HEK293 (cell line): ENCODE measurements around the gene SLC9A9.

Experiments used
- CTCF ChIA-PET: fragments of 350-600 bp; formaldehyde crosslinking; extraction: SDS; loops from one replicate; lab custom pipeline; 2021; ENCODE audit warnings: antibody characterized with exemption; lab: Yijun Ruan, JAX
- POLR2A ChIA-PET: fragments of 300-600 bp; formaldehyde crosslinking; extraction: SDS; loops from one replicate; lab custom pipeline; 2020; ENCODE audit warnings: antibody characterized with exemption, inconsistent platforms; lab: Yijun Ruan, JAX
- H3K27ac ChIP-seq: fragments of 200-500 bp; sonication (Bioruptor generic); 2 replicates; pipeline ENCODE4 v1.5.1; 2014; ENCODE audit warnings: low read depth, low read length, control low read depth, inconsistent platforms; ENCODE audit errors: extremely low read depth
- H3K36me3 ChIP-seq, 2 experiments: fragments of 200-500 bp in 1 of 2; sonication (Bioruptor generic) in 1 of 2; 1 replicate in 1 of 2; 2 replicates in 1 of 2; pipeline ENCODE4 v1.5.1; 2014 to 2017; ENCODE audit warnings: inconsistent platforms in 2 of 2, low read length in 2 of 2; ENCODE audit not compliant: control insufficient read depth in 2 of 2, insufficient read depth in 1 of 2
- H3K4me1 ChIP-seq: fragments of 200-500 bp; sonication (Bioruptor generic); 2 replicates; pipeline ENCODE4 v1.5.1; 2014; ENCODE audit warnings: mild to moderate bottlenecking, low read length, inconsistent platforms; ENCODE audit not compliant: control insufficient read depth, insufficient read depth
- H3K4me3 ChIP-seq: 2 replicates; pipeline ENCODE4 v1.5.1; 2011; ENCODE audit warnings: low read depth, mild to moderate bottlenecking, control low read depth, low read length, moderate library complexity
- H3K9me3 ChIP-seq: fragments of 200-500 bp; sonication (Bioruptor generic); 2 replicates; pipeline ENCODE4 v1.5.1; 2014; ENCODE audit warnings: low read depth, low read length, inconsistent platforms; ENCODE audit not compliant: control insufficient read depth, insufficient read depth
- AEBP2 ChIP-seq: fragments of 450-650 bp; formaldehyde crosslinking; IDR thresholded peaks from 2 replicates; pipeline ENCODE4 v1.5.1; 2016; ENCODE audit warnings: missing biosample characterization, missing genetic modification characterization, borderline replicate concordance
- HOXC10 ChIP-seq: sonication (generic); formaldehyde crosslinking; IDR thresholded peaks from 2 replicates; pipeline ENCODE4 v1.8.1; 2023; ENCODE audit warnings: mild to moderate bottlenecking, missing genetic modification reagents
- IKZF3 ChIP-seq: fragments of 450-650 bp; IDR thresholded peaks from 2 replicates; pipeline ENCODE4 v1.5.0; 2018; ENCODE audit warnings: missing biosample characterization, mild to moderate bottlenecking, missing genetic modification characterization, moderate library complexity
- KLF17 ChIP-seq: fragments of 450-650 bp; formaldehyde crosslinking; IDR thresholded peaks from 2 replicates; pipeline ENCODE4 v1.5.1; 2016; ENCODE audit warnings: missing biosample characterization, missing genetic modification characterization
- REPIN1 ChIP-seq: fragments of 450-650 bp; formaldehyde crosslinking; IDR thresholded peaks from 2 replicates; pipeline ENCODE4 v1.5.1; 2017; ENCODE audit warnings: missing biosample characterization, missing genetic modification characterization, low read depth
- REST ChIP-seq: fragments of 450-650 bp; formaldehyde crosslinking; IDR thresholded peaks from 2 replicates; pipeline ENCODE4 v1.5.1; 2016; ENCODE audit warnings: missing biosample characterization, missing genetic modification characterization
- SCRT1 ChIP-seq: fragments of 450-650 bp; formaldehyde crosslinking; IDR thresholded peaks from 2 replicates; pipeline ENCODE4 v1.5.1; 2016; ENCODE audit warnings: missing biosample characterization, missing genetic modification characterization, borderline replicate concordance
- TRIM28 ChIP-seq: IDR thresholded peaks from 2 replicates; pipeline ENCODE4 v1.6.1; 2011; ENCODE audit warnings: low read length, control low read depth, borderline replicate concordance
- ZNF10 ChIP-seq: fragments of 450-650 bp; formaldehyde crosslinking; IDR thresholded peaks from 2 replicates; pipeline ENCODE4 v1.5.1; 2017; ENCODE audit warnings: missing biosample characterization, missing genetic modification characterization
- ZNF121 ChIP-seq: fragments of 450-650 bp; formaldehyde crosslinking; IDR thresholded peaks from 2 replicates; pipeline ENCODE4 v1.5.1; 2016; ENCODE audit warnings: missing biosample characterization, missing genetic modification characterization
- ZNF132 ChIP-seq: fragments of 450-650 bp; formaldehyde crosslinking; IDR thresholded peaks from 2 replicates; pipeline ENCODE4 v1.5.1; 2017; ENCODE audit warnings: missing biosample characterization, missing genetic modification characterization, borderline replicate concordance
- ZNF169 ChIP-seq: fragments of 450-650 bp; formaldehyde crosslinking; IDR thresholded peaks from 2 replicates; pipeline ENCODE4 v1.5.1; 2016; ENCODE audit warnings: missing biosample characterization, missing genetic modification characterization
- ZNF223 ChIP-seq: fragments of 450-650 bp; formaldehyde crosslinking; IDR thresholded peaks from 2 replicates; pipeline ENCODE4 v1.5.1; 2016; ENCODE audit warnings: missing biosample characterization, missing genetic modification characterization
- ZNF266 ChIP-seq: fragments of 450-650 bp; formaldehyde crosslinking; IDR thresholded peaks from 2 replicates; pipeline ENCODE4 v1.5.1; 2016; ENCODE audit warnings: missing biosample characterization, missing genetic modification characterization, low read depth
- ZNF449 ChIP-seq: fragments of 450-650 bp; formaldehyde crosslinking; IDR thresholded peaks from 2 replicates; pipeline ENCODE4 v1.5.1; 2017; ENCODE audit warnings: missing biosample characterization, mild to moderate bottlenecking, missing genetic modification characterization, moderate library complexity
- ZNF558 ChIP-seq: fragments of 450-650 bp; formaldehyde crosslinking; IDR thresholded peaks from 2 replicates; pipeline ENCODE4 v1.5.1; 2016; ENCODE audit warnings: missing biosample characterization, missing genetic modification characterization
- ZNF610 ChIP-seq: fragments of 450-650 bp; formaldehyde crosslinking; IDR thresholded peaks from 2 replicates; pipeline ENCODE4 v1.5.1; 2016; ENCODE audit warnings: missing biosample characterization, missing genetic modification characterization, borderline replicate concordance
- ZNF624 ChIP-seq: fragments of 450-650 bp; formaldehyde crosslinking; IDR thresholded peaks from 2 replicates; pipeline ENCODE4 v1.5.1; 2017; ENCODE audit warnings: missing biosample characterization, missing genetic modification characterization
- ZNF670 ChIP-seq: fragments of 450-650 bp; formaldehyde crosslinking; IDR thresholded peaks from 2 replicates; pipeline ENCODE4 v1.5.1; 2016; ENCODE audit warnings: missing biosample characterization, missing genetic modification characterization, low read depth
- ZNF704 ChIP-seq: fragments of 450-650 bp; formaldehyde crosslinking; IDR thresholded peaks from 2 replicates; pipeline ENCODE4 v1.5.1; 2016; ENCODE audit warnings: missing biosample characterization, missing genetic modification characterization
- ZNF707 ChIP-seq: fragments of 450-650 bp; formaldehyde crosslinking; IDR thresholded peaks from 2 replicates; pipeline ENCODE4 v1.5.1; 2016; ENCODE audit warnings: missing biosample characterization, missing genetic modification characterization
- ZSCAN16 ChIP-seq: fragments of 450-650 bp; formaldehyde crosslinking; IDR thresholded peaks from 2 replicates; pipeline ENCODE4 v1.5.1; 2016; ENCODE audit warnings: missing biosample characterization, missing genetic modification characterization
- ZSCAN4 ChIP-seq: fragments of 450-650 bp; formaldehyde crosslinking; IDR thresholded peaks from 2 replicates; pipeline ENCODE4 v1.5.1; 2017; ENCODE audit warnings: missing biosample characterization, missing genetic modification characterization

SLC9A9 gene

GRCh38 chr3:143574933-143575332 is 273.3 kb downstream of the SLC9A9 start:
- POLR2A ChIA-PET, result no interaction called here

GRCh38 chr3:143573610-143574303 is 274.5 kb downstream of the SLC9A9 start:
- Histone ChIP-seq H3K27ac (no peak overlapping the region), H3K9me3 (no peaks in the 10 kb centered on the region), H3K36me3 (no peaks in the 10 kb centered on the region), H3K4me3 (no peak overlapping the region), H3K4me1 (no peaks in the 10 kb centered on the region)
- ChIA-PET CTCF (no interaction called here), POLR2A (no interaction called here)
- no peak for TF ChIP-seq TRIM28
- no peak for TF ChIP-seq AEBP2
- TF ChIP-seq ZNF449 (tag by site-specific recombination), result no peak
- TF ChIP-seq IKZF3, result no peak
- TF ChIP-seq SCRT1, result no peak
- TF ChIP-seq ZNF558 (tag by site-specific recombination), result no peak
- TF ChIP-seq ZSCAN4 (tag by site-specific recombination), result no peak
- TF ChIP-seq REST (tag by site-specific recombination), result no peak
- TF ChIP-seq ZNF624 (tag by site-specific recombination), result no peak
- no peak for TF ChIP-seq ZNF132 (tag by site-specific recombination)
- TF ChIP-seq REPIN1 (tag by site-specific recombination), result no peak
- no peak for TF ChIP-seq ZNF266 (tag by site-specific recombination)

More at GRCh38 chr3:143574933-143575332, 273.3 kb downstream of the SLC9A9 start:
- Histone ChIP-seq H3K9me3 (no peaks in the 10 kb centered on the region), H3K4me1 (no peaks in the 10 kb centered on the region), H3K27ac (no peak overlapping the region)
- CTCF ChIA-PET, result no interaction called here
- no peak for TF ChIP-seq ZSCAN4 (tag by site-specific recombination)
- TF ChIP-seq ZNF707 (tag by site-specific recombination), result no peak
- TF ChIP-seq ZNF10 (tag by site-specific recombination), result no peak
- TF ChIP-seq HOXC10 (CRISPR knock-in tag), result no peak
- TF ChIP-seq ZSCAN16, result no peak
- no peak for TF ChIP-seq KLF17 (tag by site-specific recombination)
- TF ChIP-seq ZNF121 (tag by site-specific recombination), result no peak
- no peak for TF ChIP-seq ZNF670 (tag by site-specific recombination)
- no peak for TF ChIP-seq ZNF223 (tag by site-specific recombination)
- no peak for TF ChIP-seq ZNF704 (tag by site-specific recombination)
- TF ChIP-seq ZNF169, result no peak
- no peak for TF ChIP-seq ZNF610 (tag by site-specific recombination)
- TF ChIP-seq, all 188 proteins: peak for 0
- H3K4me3 ChIP-seq, result no peak overlapping the region
- no peaks in the 10 kb centered on the region for H3K36me3 ChIP-seq
